Effector memory CD8-positive, alpha-beta T cell (primary cell): Measurements from ENCODE around the gene PRKCE.
"Not testable (repeated sequence)": the region's sequence is repeated elsewhere in the genome, so short reads cannot be mapped to it uniquely, and the experiment has no call there.

Experiments
- ATAC-seq: fragments of 150-1000 bp; cut with Tn5 transposase; replicated peaks from 2 replicates; pipeline ENCODE4 v1.10.0; 2021; ENCODE audit warnings: mild to moderate bottlenecking, moderate library complexity
- DNase-seq, 3 experiments: peaks; one replicate each; pipeline ENCODE4 v3.0.0; 2021
- H3K27ac Mint-ChIP-seq, 2 donors: one replicate each; pipeline ENCODE4 v1.8.0; 2022; ENCODE audit warnings: mild to moderate bottlenecking in 2 of 2, mixed read lengths in 2 of 2, moderate library complexity in 2 of 2
- H3K27me3 Mint-ChIP-seq, 2 donors: one replicate each; pipeline ENCODE4 v1.8.0; 2022; ENCODE audit warnings: mixed read lengths in 2 of 2
- H3K36me3 Mint-ChIP-seq: one replicate; pipeline ENCODE4 v1.8.0; 2022; ENCODE audit warnings: mild to moderate bottlenecking, moderate library complexity, mixed read lengths; ENCODE audit not compliant: insufficient read depth
- H3K4me1 Mint-ChIP-seq, 2 donors: one replicate each; pipeline ENCODE4 v1.8.0; 2022; ENCODE audit warnings: low read depth in 2 of 2, mixed read lengths in 2 of 2
- H3K4me3 Mint-ChIP-seq, 2 donors: one replicate each; pipeline ENCODE4 v1.8.0; 2022; ENCODE audit warnings: mild to moderate bottlenecking in 2 of 2, mixed read lengths in 2 of 2, moderate library complexity in 2 of 2
- H3K9me3 Mint-ChIP-seq, 2 donors: one replicate each; pipeline ENCODE4 v1.8.0; 2022; ENCODE audit warnings: mixed read lengths in 2 of 2

The PRKCE gene

GRCh38 chr2:45889053-45889452, 237.6 kb downstream of the PRKCE start:
- no peak for DNase-seq
- Mint-ChIP-seq H3K36me3 (no peaks in the 10 kb centered on the region), H3K27ac (no peak overlapping the region), H3K4me1 (peaks cover 20 to 33% of the 10 kb centered on the region in 2 donors), H3K4me3 (no peak overlapping the region), H3K9me3 (no peaks in the 10 kb centered on the region), H3K27me3 (no peaks in the 10 kb centered on the region)
- peak; percentile 68 for ATAC-seq

GRCh38 chr2:45889620-45890370, 238.3 kb downstream of the PRKCE start:
- Mint-ChIP-seq H3K36me3 (no peaks in the 10 kb centered on the region), H3K4me1 (peaks cover 20 to 33% of the 10 kb centered on the region in 2 donors), H3K27ac (no peak overlapping the region), H3K9me3 (no peaks in the 10 kb centered on the region), H3K27me3 (no peaks in the 10 kb centered on the region), H3K4me3 (no peak overlapping the region)
- DNase-seq: no peak
- no peak for ATAC-seq

- ATAC-seq, H3K27me3 Mint-ChIP-seq, H3K4me3 Mint-ChIP-seq, H3K9me3 Mint-ChIP-seq, DNase-seq, H3K36me3 Mint-ChIP-seq: not testable (repeated sequence)
- peaks cover 23 to 32% of the 10 kb centered on the region in 2 donors for H3K4me1 Mint-ChIP-seq
- H3K27ac Mint-ChIP-seq: peak overlapping the region in 1 of 2 donors; percentile 9
These were observed 238.8 kb downstream of the PRKCE start for GRCh38 chr2:45890371-45890646.

- Mint-ChIP-seq H3K9me3 (no peaks in the 10 kb centered on the region), H3K36me3 (no peaks in the 10 kb centered on the region), H3K27me3 (no peaks in the 10 kb centered on the region), H3K27ac (peak overlapping the region in 1 of 2 donors; percentile 9), H3K4me3 (no peak overlapping the region), H3K4me1 (peaks cover 23 to 34% of the 10 kb centered on the region in 2 donors)
- DNase-seq (no peak), ATAC-seq (peak; percentile 36)
These were observed 239.3 kb downstream of the PRKCE start for GRCh38 chr2:45890819-45891218.

- ATAC-seq (no peak), DNase-seq (no peak)
- H3K36me3 Mint-ChIP-seq: no peaks in the 10 kb centered on the region
- H3K4me1 Mint-ChIP-seq: peaks cover 19 to 37% of the 10 kb centered on the region in 2 donors
- H3K27ac Mint-ChIP-seq: no peak overlapping the region
- H3K4me3 Mint-ChIP-seq: no peak overlapping the region
- no peaks in the 10 kb centered on the region for H3K27me3 Mint-ChIP-seq
- H3K9me3 Mint-ChIP-seq: no peaks in the 10 kb centered on the region
These were observed 240.4 kb downstream of the PRKCE start for GRCh38 chr2:45891719-45892424.

- H3K4me3 Mint-ChIP-seq: no peak overlapping the region
- H3K4me1 Mint-ChIP-seq: peaks cover 19 to 34% of the 10 kb centered on the region in 2 donors
- DNase-seq: no peak
- H3K27me3 Mint-ChIP-seq: no peaks in the 10 kb centered on the region
- ATAC-seq: no peak
- no peaks in the 10 kb centered on the region for H3K36me3 Mint-ChIP-seq
- H3K9me3 Mint-ChIP-seq: no peaks in the 10 kb centered on the region
- no peak overlapping the region for H3K27ac Mint-ChIP-seq
These were observed 240.9 kb downstream of the PRKCE start for GRCh38 chr2:45892425-45892745.

- H3K27ac Mint-ChIP-seq: no peak overlapping the region
- no peak overlapping the region for H3K4me3 Mint-ChIP-seq
- ATAC-seq: no peak
- no peaks in the 10 kb centered on the region for H3K9me3 Mint-ChIP-seq
- H3K4me1 Mint-ChIP-seq: peaks cover 19 to 32% of the 10 kb centered on the region in 2 donors
- H3K36me3 Mint-ChIP-seq: no peaks in the 10 kb centered on the region
- no peak for DNase-seq
- no peaks in the 10 kb centered on the region for H3K27me3 Mint-ChIP-seq
These were observed 241.3 kb downstream of the PRKCE start for GRCh38 chr2:45892757-45893156.

- no peaks in the 10 kb centered on the region for H3K27me3 Mint-ChIP-seq
- H3K9me3 Mint-ChIP-seq: no peaks in the 10 kb centered on the region
- ATAC-seq (no peak), DNase-seq (no peak)
- H3K36me3 Mint-ChIP-seq: no peaks in the 10 kb centered on the region
- H3K4me1 Mint-ChIP-seq: peaks cover 10 to 28% of the 10 kb centered on the region in 2 donors
- no peak overlapping the region for H3K27ac Mint-ChIP-seq
- H3K4me3 Mint-ChIP-seq: no peak overlapping the region
These were observed 242.7 kb downstream of the PRKCE start for GRCh38 chr2:45894211-45894610.

GRCh38 chr2:45895241-45895861, 243.9 kb downstream of the PRKCE start:
- Mint-ChIP-seq H3K4me3 (no peak overlapping the region), H3K27ac (no peak overlapping the region), H3K36me3 (no peaks in the 10 kb centered on the region), H3K9me3 (no peaks in the 10 kb centered on the region), H3K4me1 (peaks cover 10 to 25% of the 10 kb centered on the region in 2 donors), H3K27me3 (no peaks in the 10 kb centered on the region)
- DNase-seq: no peak
- ATAC-seq: no peak

GRCh38 chr2:45896311-45896710, 244.8 kb downstream of the PRKCE start:
- Mint-ChIP-seq H3K27me3 (no peaks in the 10 kb centered on the region), H3K9me3 (no peaks in the 10 kb centered on the region), H3K4me1 (peaks cover 3 to 19% of the 10 kb centered on the region in 2 donors), H3K36me3 (no peaks in the 10 kb centered on the region), H3K27ac (no peak overlapping the region), H3K4me3 (no peak overlapping the region)
- no peak for ATAC-seq
- no peak for DNase-seq

- no peak overlapping the region for H3K4me3 Mint-ChIP-seq
- H3K27ac Mint-ChIP-seq: no peak overlapping the region
- H3K9me3 Mint-ChIP-seq: no peaks in the 10 kb centered on the region
- peaks cover 3 to 10% of the 10 kb centered on the region in 2 donors for H3K4me1 Mint-ChIP-seq
- no peak for DNase-seq
- ATAC-seq: no peak
- no peaks in the 10 kb centered on the region for H3K27me3 Mint-ChIP-seq
- H3K36me3 Mint-ChIP-seq: no peaks in the 10 kb centered on the region
These were observed 246.4 kb downstream of the PRKCE start for GRCh38 chr2:45897842-45898241.

- H3K27ac Mint-ChIP-seq: no peak overlapping the region
- H3K9me3 Mint-ChIP-seq: no peaks in the 10 kb centered on the region
- H3K4me3 Mint-ChIP-seq: no peak overlapping the region
- H3K4me1 Mint-ChIP-seq: peaks cover 3 to 9% of the 10 kb centered on the region in 2 donors
- no peaks in the 10 kb centered on the region for H3K36me3 Mint-ChIP-seq
- no peak for ATAC-seq
- DNase-seq: no peak
- no peaks in the 10 kb centered on the region for H3K27me3 Mint-ChIP-seq
These were observed 247.3 kb downstream of the PRKCE start for GRCh38 chr2:45898819-45899218.

GRCh38 chr2:45899926-45900325, 248.5 kb downstream of the PRKCE start:
- H3K27me3 Mint-ChIP-seq: no peaks in the 10 kb centered on the region
- H3K36me3 Mint-ChIP-seq: no peaks in the 10 kb centered on the region
- no peak for ATAC-seq
- no peak for DNase-seq
- no peaks in the 10 kb centered on the region for H3K9me3 Mint-ChIP-seq
- no peak overlapping the region for H3K27ac Mint-ChIP-seq
- H3K4me1 Mint-ChIP-seq: peaks cover 2 to 11% of the 10 kb centered on the region in 2 donors
- no peak overlapping the region for H3K4me3 Mint-ChIP-seq

- no peaks in the 10 kb centered on the region for H3K27me3 Mint-ChIP-seq
- ATAC-seq (no peak), DNase-seq (no peak)
- H3K9me3 Mint-ChIP-seq: no peaks in the 10 kb centered on the region
- H3K27ac Mint-ChIP-seq: no peak overlapping the region
- H3K4me1 Mint-ChIP-seq: peaks cover 0 to 3% of the 10 kb centered on the region in 2 donors
- no peaks in the 10 kb centered on the region for H3K36me3 Mint-ChIP-seq
- H3K4me3 Mint-ChIP-seq: no peak overlapping the region
These were observed 250.1 kb downstream of the PRKCE start for GRCh38 chr2:45901468-45902032.
